ENCODE measurements around the gene DDX41. TPM values are rescaled to one million over a fixed set of nuclear protein-coding genes. Genes with fewer than 3 reads are reported as not detected.
A peak's percentile ranks its signal among the peaks of the same experiment; 100 is the strongest.

Gene DDX41
- polyA plus RNA-seq, 3 donors, result 44.9 to 178 (median 70.3) TPM

GRCh38 chr5:177554474-177555111, 37.8 kb upstream of the DDX41 start, which contains the start of gene FAM193B:
Gene FAM193B (minus strand): TSS chr5:177554563. CDS start chr5:177554458, 105 bp downstream.
- WGBS (ENCODE audit: insufficient coverage), result 20% methylated on average over 20 of the region's 49 CpGs
- peak within 1 kb of the TSS; percentile 83 for H2AFZ ChIP-seq (ENCODE audit: insufficient read depth, low read depth, low read length, poor library complexity, severe bottlenecking)
- H3K9ac ChIP-seq (ENCODE audit: insufficient read depth, low read length, poor library complexity, severe bottlenecking), result peak within 1 kb of the TSS; percentile 76
- TF ChIP-seq, protein P1, sequence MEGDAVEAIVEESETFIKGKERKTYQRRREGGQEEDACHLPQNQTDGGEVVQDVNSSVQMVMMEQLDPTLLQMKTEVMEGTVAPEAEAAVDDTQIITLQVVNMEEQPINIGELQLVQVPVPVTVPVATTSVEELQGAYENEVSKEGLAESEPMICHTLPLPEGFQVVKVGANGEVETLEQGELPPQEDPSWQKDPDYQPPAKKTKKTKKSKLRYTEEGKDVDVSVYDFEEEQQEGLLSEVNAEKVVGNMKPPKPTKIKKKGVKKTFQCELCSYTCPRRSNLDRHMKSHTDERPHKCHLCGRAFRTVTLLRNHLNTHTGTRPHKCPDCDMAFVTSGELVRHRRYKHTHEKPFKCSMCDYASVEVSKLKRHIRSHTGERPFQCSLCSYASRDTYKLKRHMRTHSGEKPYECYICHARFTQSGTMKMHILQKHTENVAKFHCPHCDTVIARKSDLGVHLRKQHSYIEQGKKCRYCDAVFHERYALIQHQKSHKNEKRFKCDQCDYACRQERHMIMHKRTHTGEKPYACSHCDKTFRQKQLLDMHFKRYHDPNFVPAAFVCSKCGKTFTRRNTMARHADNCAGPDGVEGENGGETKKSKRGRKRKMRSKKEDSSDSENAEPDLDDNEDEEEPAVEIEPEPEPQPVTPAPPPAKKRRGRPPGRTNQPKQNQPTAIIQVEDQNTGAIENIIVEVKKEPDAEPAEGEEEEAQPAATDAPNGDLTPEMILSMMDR (IDR thresholded peaks at IDR 0.05), result peak; percentile 22
- peak; percentile 89 to 93 (median 90) for DNase-seq
- H3K36me3 Mint-ChIP-seq, result peaks cover 18% of the 10 kb centered on the region in 2 donors
- peaks cover 0 to 28% of the 10 kb centered on the region in 2 donors for H3K36me3 ChIP-seq (replicated peaks in 1 of 2; ENCODE audit: control insufficient read depth in 1 of 2, insufficient read depth in 2 of 2, low read length in 2 of 2)
- no peaks in the 10 kb centered on the region for H3K27me3 ChIP-seq (ENCODE audit: control insufficient read depth in 2 of 2, insufficient read depth in 2 of 2, low read length in 2 of 2)
- peak within 1 kb of the TSS; percentile 64 to 90 (median 83) for H3K4me3 ChIP-seq (replicated peaks in 1 of 3; ENCODE audit: low read depth in 2 of 3, low read length in 3 of 3)
- H3K4me1 ChIP-seq (ENCODE audit: control insufficient read depth in 1 of 2, insufficient read depth in 2 of 2, low read length in 2 of 2), result peaks cover 16 to 19% of the 10 kb centered on the region in 2 donors
- H3K9me3 ChIP-seq (replicated peaks in 1 of 2; ENCODE audit: control insufficient read depth in 1 of 2, insufficient read depth in 1 of 2, low read length in 2 of 2), result no peaks in the 10 kb centered on the region
- H3K79me2 ChIP-seq (ENCODE audit: insufficient read depth, low read length), result peaks cover 46% of the 10 kb centered on the region
- H3K9me3 Mint-ChIP-seq, result no peaks in the 10 kb centered on the region
- peaks cover 28% of the 10 kb centered on the region for H3K4me1 Mint-ChIP-seq
- H3K27me3 Mint-ChIP-seq (ENCODE audit: low read depth in 3 of 3), result peaks cover 0 to 7% (median 2%) of the 10 kb centered on the region in 3 donors
- H4K20me1 ChIP-seq (ENCODE audit: insufficient read depth, low read length), result peaks cover 39% of the 10 kb centered on the region
- H3K27ac ChIP-seq (ENCODE audit: low read depth in 1 of 2, low read length in 2 of 2), result peak within 1 kb of the TSS in 1 of 2 donors; percentile 61
- H3K4me2 ChIP-seq (replicated peaks; ENCODE audit: extremely low read depth, low read length, poor library complexity, severe bottlenecking), result peak within 1 kb of the TSS; percentile 96
- H3K4me3 Mint-ChIP-seq, result peak within 1 kb of the TSS; percentile 80 to 81
- intact Hi-C loops (cut with micrococcal nuclease), result loop anchor here in 1 of 2 donors (5.0 kb wide), 2 partner anchors 37 to 43 kb away; partner anchors contain the start of gene DDX41
- peak within 1 kb of the TSS in 5 of 7 donors; percentile 59 to 69 (median 64) for H3K27ac Mint-ChIP-seq

DNA sequence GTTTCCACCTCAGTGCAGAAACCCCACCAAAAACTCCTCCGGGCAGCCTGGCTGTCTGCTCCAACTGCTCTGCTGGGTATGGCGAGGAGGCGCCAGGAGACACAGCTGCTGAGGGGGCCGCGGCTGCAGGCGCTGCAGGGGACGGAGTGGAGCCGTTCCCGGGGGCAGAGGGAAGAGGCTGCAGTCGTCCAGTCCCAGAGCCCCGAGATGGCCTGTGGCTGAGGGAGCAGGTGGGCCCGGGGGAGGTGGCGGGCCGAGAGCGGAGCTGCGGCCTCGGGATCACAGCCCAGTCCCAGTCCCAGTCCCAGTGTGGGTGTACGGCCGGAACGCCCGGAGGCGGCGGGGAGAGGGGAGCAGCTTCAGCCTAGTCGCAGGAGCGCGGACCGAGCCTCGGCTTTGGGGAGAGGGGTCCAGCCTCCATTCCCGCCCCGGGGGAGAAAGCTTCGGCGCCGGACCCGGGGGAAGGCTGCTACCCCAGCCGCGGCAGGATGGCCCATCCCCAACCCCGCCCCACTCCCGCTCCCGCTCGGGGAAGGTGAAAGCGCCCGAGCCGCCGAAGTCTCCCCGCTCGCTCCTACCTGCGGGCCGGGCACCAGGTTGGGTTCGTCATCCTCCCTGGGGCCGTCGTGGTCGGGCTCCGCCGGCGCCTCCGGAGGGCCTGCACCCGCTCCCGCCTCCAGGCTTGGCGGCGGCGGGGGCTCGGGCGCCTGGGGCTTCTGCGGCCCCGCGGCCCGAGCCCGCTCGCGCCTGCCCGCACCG, 37.1 kb upstream of the DDX41 start:
- DNase-seq, result peak in 1 of 3 donors; percentile 17
- Histone ChIP-seq H3K27me3 (ENCODE audit: control insufficient read depth in 2 of 2, insufficient read depth in 2 of 2, low read length in 2 of 2) (no peaks in the 10 kb centered on the region), H2AFZ (ENCODE audit: insufficient read depth, low read depth, low read length, poor library complexity, severe bottlenecking) (peak overlapping the region; percentile 83), H3K4me2 (replicated peaks; ENCODE audit: extremely low read depth, low read length, poor library complexity, severe bottlenecking) (peak overlapping the region; percentile 96), H3K79me2 (ENCODE audit: insufficient read depth, low read length) (peaks cover 52% of the 10 kb centered on the region), H4K20me1 (ENCODE audit: insufficient read depth, low read length) (peaks cover 45% of the 10 kb centered on the region), H3K4me3 (replicated peaks in 1 of 3; ENCODE audit: low read depth in 2 of 3, low read length in 3 of 3) (peak overlapping the region; percentile 64 to 90 (median 83)), H3K4me1 (ENCODE audit: control insufficient read depth in 1 of 2, insufficient read depth in 2 of 2, low read length in 2 of 2) (peaks cover 16 to 21% of the 10 kb centered on the region in 2 donors), H3K9ac (ENCODE audit: insufficient read depth, low read length, poor library complexity, severe bottlenecking) (peak overlapping the region; percentile 76), H3K9me3 (replicated peaks in 1 of 2; ENCODE audit: control insufficient read depth in 1 of 2, insufficient read depth in 1 of 2, low read length in 2 of 2) (no peaks in the 10 kb centered on the region), H3K27ac (ENCODE audit: low read depth in 1 of 2, low read length in 2 of 2) (peak overlapping the region in 1 of 2 donors; percentile 61), H3K36me3 (replicated peaks in 1 of 2; ENCODE audit: control insufficient read depth in 1 of 2, insufficient read depth in 2 of 2, low read length in 2 of 2) (peaks cover 0 to 28% of the 10 kb centered on the region in 2 donors)
- TF ChIP-seq, protein P1 (IDR thresholded peaks at IDR 0.05), result no peak
- intact Hi-C loops (cut with micrococcal nuclease), result loop anchor here in 1 of 2 donors (5.0 kb wide), 1 partner anchor 37 kb away; the partner anchor contains the start of gene DDX41
- Mint-ChIP-seq H3K36me3 (peaks cover 20 to 22% of the 10 kb centered on the region in 2 donors), H3K4me3 (peak overlapping the region; percentile 80 to 81), H3K27ac (peak overlapping the region in 1 of 7 donors; percentile 43), H3K9me3 (no peaks in the 10 kb centered on the region), H3K4me1 (peaks cover 29% of the 10 kb centered on the region), H3K27me3 (ENCODE audit: low read depth in 3 of 3) (peaks cover 1 to 4% (median 2%) of the 10 kb centered on the region in 3 donors)
- under 1% methylated on average over 63 of the region's 72 CpGs for WGBS (ENCODE audit: insufficient coverage)

Data from CD14-positive monocyte (primary cell).